H9 (cell line): ENCODE results near the gene POLL. TPM values are rescaled to one million over a fixed set of nuclear protein-coding genes. Genes with fewer than 3 reads are reported as not detected.
A peak's percentile ranks its signal among the peaks of the same experiment; 100 is the strongest.

Experiments used
- DNase-seq: peaks from one replicate; pipeline ENCODE4 v3.0.0-alpha.2; 2017
- H2AFZ ChIP-seq: one replicate; pipeline ENCODE4 v1.6.1; 2013; ENCODE audit warnings: mild to moderate bottlenecking, low read length, control low read depth, moderate library complexity
- H2AK5ac ChIP-seq: 2 replicates; pipeline ENCODE4 v1.6.1; 2013; ENCODE audit warnings: low read length, control low read depth, mixed read lengths; ENCODE audit not compliant: insufficient read length
- H2BK120ac ChIP-seq: one replicate; pipeline ENCODE4 v1.6.1; 2013; ENCODE audit warnings: low read depth, mild to moderate bottlenecking, low read length, control low read depth, inconsistent platforms; ENCODE audit not compliant: poor library complexity, severe bottlenecking
- H2BK12ac ChIP-seq: 2 replicates; pipeline ENCODE4 v1.6.1; 2013; ENCODE audit warnings: low read length, control low read depth, mixed read lengths, low read depth; ENCODE audit not compliant: insufficient read length
- H2BK15ac ChIP-seq: 2 replicates; pipeline ENCODE4 v1.6.1; 2013; ENCODE audit warnings: low read depth, low read length, control low read depth
- H2BK20ac ChIP-seq: one replicate; pipeline ENCODE4 v1.6.1; 2013; ENCODE audit warnings: low read depth, mild to moderate bottlenecking, low read length, control low read depth, inconsistent platforms; ENCODE audit not compliant: poor library complexity, severe bottlenecking
- H2BK5ac ChIP-seq: 2 replicates; pipeline ENCODE4 v1.6.1; 2013; ENCODE audit warnings: low read length, control low read depth, mixed read lengths; ENCODE audit not compliant: insufficient read length
- H3K14ac ChIP-seq: 2 replicates; pipeline ENCODE4 v1.6.1; 2013; ENCODE audit warnings: low read length, control low read depth; ENCODE audit not compliant: insufficient read depth
- H3K18ac ChIP-seq: 2 replicates; pipeline ENCODE4 v1.6.1; 2013; ENCODE audit warnings: low read depth, mild to moderate bottlenecking, mixed read lengths, low read length, control low read depth; ENCODE audit not compliant: insufficient read length
- H3K23ac ChIP-seq: 2 replicates; pipeline ENCODE4 v1.6.1; 2013; ENCODE audit warnings: low read length, control low read depth, mixed read lengths, low read depth; ENCODE audit not compliant: insufficient read length
- H3K23me2 ChIP-seq: 2 replicates; pipeline ENCODE4 v1.6.1; 2013; ENCODE audit warnings: low read depth, mild to moderate bottlenecking, mixed read lengths, low read length, control low read depth; ENCODE audit not compliant: insufficient read length, poor library complexity, severe bottlenecking
- H3K27ac ChIP-seq: 2 replicates; pipeline ENCODE4 v1.5.1; 2013; ENCODE audit warnings: low read length, control low read depth, mixed read lengths, low read depth; ENCODE audit not compliant: insufficient read length
- H3K27me3 ChIP-seq: 2 replicates; pipeline ENCODE4 v1.6.1; 2013; ENCODE audit warnings: low read length, control low read depth, inconsistent platforms; ENCODE audit not compliant: insufficient read depth
- H3K4ac ChIP-seq: 2 replicates; pipeline ENCODE4 v1.6.1; 2013; ENCODE audit warnings: low read depth, mild to moderate bottlenecking, control low read depth, inconsistent platforms, low read length, moderate library complexity
- H3K4me1 ChIP-seq: 2 replicates; pipeline ENCODE4 v1.6.1; 2013; ENCODE audit warnings: low read length, control low read depth, inconsistent platforms; ENCODE audit not compliant: insufficient read depth
- H3K4me2 ChIP-seq: 2 replicates; pipeline ENCODE4 v1.6.1; 2013; ENCODE audit warnings: low read length, control low read depth, mixed read lengths; ENCODE audit not compliant: insufficient read length, insufficient read depth
- H3K56ac ChIP-seq: 2 replicates; pipeline ENCODE4 v1.6.1; 2013; ENCODE audit warnings: low read depth, mild to moderate bottlenecking, mixed read lengths, low read length, control low read depth; ENCODE audit not compliant: insufficient read length
- H3K79me1 ChIP-seq: 2 replicates; pipeline ENCODE4 v1.6.1; 2013; ENCODE audit warnings: low read depth, mild to moderate bottlenecking, moderate library complexity, low read length, control low read depth, inconsistent platforms; ENCODE audit not compliant: insufficient read depth, poor library complexity, severe bottlenecking
- H3K79me2 ChIP-seq: 2 replicates; pipeline ENCODE4 v1.6.1; 2013; ENCODE audit warnings: low read length, control low read depth, inconsistent platforms; ENCODE audit not compliant: insufficient read depth
- H3K9ac ChIP-seq: 2 replicates; pipeline ENCODE4 v1.6.1; 2013; ENCODE audit warnings: low read length, control low read depth, mixed read lengths; ENCODE audit not compliant: insufficient read length; ENCODE audit errors: extremely low read depth
- H3K9me3 ChIP-seq: one replicate; pipeline ENCODE4 v1.6.1; 2013; ENCODE audit warnings: low read depth, low read length, inconsistent platforms; ENCODE audit not compliant: control insufficient read depth
- H3T11ph ChIP-seq: one replicate; pipeline ENCODE4 v1.6.1; 2013; ENCODE audit warnings: mild to moderate bottlenecking, low read length, control low read depth, inconsistent platforms
- H4K20me1 ChIP-seq: one replicate; pipeline ENCODE4 v1.6.1; 2013; ENCODE audit not compliant: control insufficient read depth, insufficient read length, insufficient read depth
- H4K5ac ChIP-seq: 2 replicates; pipeline ENCODE4 v1.6.1; 2013; ENCODE audit warnings: low read depth, mild to moderate bottlenecking, mixed read lengths, low read length, control low read depth; ENCODE audit not compliant: insufficient read length
- H4K8ac ChIP-seq: replicated peaks from 2 replicates; pipeline ENCODE4 v1.6.1; 2013; ENCODE audit warnings: low read length, control low read depth, mixed read lengths, low read depth; ENCODE audit not compliant: insufficient read length
- H4K91ac ChIP-seq: 2 replicates; pipeline ENCODE4 v1.6.1; 2013; ENCODE audit warnings: low read depth, mild to moderate bottlenecking, moderate library complexity, mixed read lengths, low read length, control low read depth; ENCODE audit not compliant: insufficient read length
- H3K27ac Mint-ChIP-seq, 3 experiments: 2 replicates in 2 of 3; 3 replicates in 1 of 3; pipeline ENCODE4 v1.8.0; 2020 to 2021; ENCODE audit warnings: mixed read lengths in 3 of 3, mild to moderate bottlenecking in 1 of 3, moderate library complexity in 1 of 3
- H3K27me3 Mint-ChIP-seq: 2 replicates; pipeline ENCODE4 v1.8.0; 2021; ENCODE audit warnings: low read depth, mild to moderate bottlenecking, moderate library complexity, mixed read lengths
- H3K36me3 Mint-ChIP-seq, 3 experiments: 2 replicates in 2 of 3; 3 replicates in 1 of 3; pipeline ENCODE4 v1.8.0; 2020 to 2021; ENCODE audit warnings: low read depth in 3 of 3, mixed read lengths in 3 of 3; ENCODE audit not compliant: insufficient read depth in 1 of 3
- H3K4me1 Mint-ChIP-seq, 2 experiments: 2 replicates each; pipeline ENCODE4 v1.8.0; 2020; ENCODE audit warnings: mixed read lengths in 2 of 2
- H3K4me3 Mint-ChIP-seq, 2 experiments: 2 replicates in 1 of 2; 3 replicates in 1 of 2; pipeline ENCODE4 v1.8.0; 2020 to 2021; ENCODE audit warnings: mild to moderate bottlenecking in 2 of 2, mixed read lengths in 2 of 2, moderate library complexity in 1 of 2
- H3K9me3 Mint-ChIP-seq, 2 experiments: 2 replicates in 1 of 2; 3 replicates in 1 of 2; pipeline ENCODE4 v1.8.0; 2020; ENCODE audit warnings: mild to moderate bottlenecking in 2 of 2, mixed read lengths in 2 of 2, moderate library complexity in 1 of 2
- WGBS: extraction: QIAGEN DNeasy Blood & Tissue Kit; methylation state at CpG from one replicate; pipeline ENCODE4 v1.1.7; 2013; ENCODE audit warnings: missing lambda C conversion rate, low lambda C conversion rate, mixed read lengths; ENCODE audit not compliant: insufficient read length; ENCODE audit errors: extremely low coverage; 5-methylcytosine and 5-hydroxymethylcytosine counted together
- total RNA-seq: library from RNA; stranded (reverse); gene quantifications from 2 replicates; pipeline ENCODE4 v1.2.1, GENCODE V29; 2021
- TF ChIP-seq, protein P1 (sequence below): fragments of 200-600 bp; sonication (generic); conservative IDR thresholded peaks from 3 replicates; pipeline ENCODE4 v1.8.0; 2021; ENCODE audit warnings: antibody characterized with exemption, mild to moderate bottlenecking

POLL gene
- total RNA-seq, 1 experiment from 2014 or later, result 30.8 TPM

DNA sequence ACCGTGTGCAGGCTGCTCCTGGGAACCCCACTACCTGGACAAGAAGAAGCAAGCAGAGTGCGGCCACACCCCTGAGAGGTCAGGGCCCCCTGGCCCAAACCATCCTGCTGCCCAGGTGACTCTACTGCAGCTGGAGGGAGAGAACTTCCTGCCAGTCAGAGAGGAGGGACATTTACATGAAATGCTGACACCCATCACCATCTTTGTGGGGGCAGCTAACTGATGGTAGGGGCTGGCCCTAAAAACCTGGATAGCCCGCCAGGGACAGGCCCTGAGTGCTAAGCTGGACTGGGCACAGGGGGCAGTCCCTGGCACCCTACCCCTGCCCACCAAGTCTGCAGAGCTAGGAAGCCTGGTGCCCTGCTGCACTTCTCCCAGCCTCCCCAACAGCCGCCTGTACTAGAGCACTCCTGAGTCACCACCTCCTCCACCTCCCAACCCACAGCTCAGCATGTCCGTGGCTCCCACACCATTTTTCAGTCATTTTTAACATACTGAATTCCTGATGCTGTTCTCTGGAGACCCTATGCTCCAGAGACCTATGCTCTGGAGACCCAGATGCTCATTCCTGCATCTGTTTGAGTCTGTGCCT, 27.6 kb upstream of the POLL start:
- no peak for DNase-seq
- Histone ChIP-seq H2AK5ac (no peak overlapping the region), H2BK15ac (no peak overlapping the region), H4K8ac (no peak overlapping the region), H3T11ph (no peak overlapping the region), H3K27me3 (no peaks in the 10 kb centered on the region), H3K14ac (0 out of 2 replicates have a peak overlapping the region, but pooled peaks have one; percentile 32), H3K9me3 (no peaks in the 10 kb centered on the region), H2BK12ac (no peak overlapping the region), H3K18ac (no peak overlapping the region), H4K20me1 (no peaks in the 10 kb centered on the region), H3K9ac (no peak overlapping the region), H3K23me2 (no peaks in the 10 kb centered on the region), H3K23ac (no peak overlapping the region), H3K56ac (no peak overlapping the region), H3K79me2 (no peaks in the 10 kb centered on the region), H4K5ac (no peak overlapping the region), H3K79me1 (no peaks in the 10 kb centered on the region), H2AFZ (no peak overlapping the region), H3K4me1 (no peaks in the 10 kb centered on the region; the same call in 1 of the 2 replicates), H3K4me2 (no peak overlapping the region), H3K27ac (no peak overlapping the region), H3K4ac (no peak overlapping the region), H2BK5ac (no peak overlapping the region), H2BK120ac (no peak overlapping the region), H4K91ac (no peak overlapping the region), H2BK20ac (no peak overlapping the region)
- TF ChIP-seq, protein P1, sequence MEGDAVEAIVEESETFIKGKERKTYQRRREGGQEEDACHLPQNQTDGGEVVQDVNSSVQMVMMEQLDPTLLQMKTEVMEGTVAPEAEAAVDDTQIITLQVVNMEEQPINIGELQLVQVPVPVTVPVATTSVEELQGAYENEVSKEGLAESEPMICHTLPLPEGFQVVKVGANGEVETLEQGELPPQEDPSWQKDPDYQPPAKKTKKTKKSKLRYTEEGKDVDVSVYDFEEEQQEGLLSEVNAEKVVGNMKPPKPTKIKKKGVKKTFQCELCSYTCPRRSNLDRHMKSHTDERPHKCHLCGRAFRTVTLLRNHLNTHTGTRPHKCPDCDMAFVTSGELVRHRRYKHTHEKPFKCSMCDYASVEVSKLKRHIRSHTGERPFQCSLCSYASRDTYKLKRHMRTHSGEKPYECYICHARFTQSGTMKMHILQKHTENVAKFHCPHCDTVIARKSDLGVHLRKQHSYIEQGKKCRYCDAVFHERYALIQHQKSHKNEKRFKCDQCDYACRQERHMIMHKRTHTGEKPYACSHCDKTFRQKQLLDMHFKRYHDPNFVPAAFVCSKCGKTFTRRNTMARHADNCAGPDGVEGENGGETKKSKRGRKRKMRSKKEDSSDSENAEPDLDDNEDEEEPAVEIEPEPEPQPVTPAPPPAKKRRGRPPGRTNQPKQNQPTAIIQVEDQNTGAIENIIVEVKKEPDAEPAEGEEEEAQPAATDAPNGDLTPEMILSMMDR, result no peak
- Mint-ChIP-seq H3K27ac (peak overlapping the region; percentile 34 to 81 (median 80); a peak in 5 of 7 replicates), H3K27me3 (no peaks in the 10 kb centered on the region; the same call in 1 of the 2 replicates), H3K9me3 (no peaks in the 10 kb centered on the region), H3K4me3 (no peak overlapping the region), H3K4me1 (peaks cover 39 to 56% of the 10 kb centered on the region in 2 experiments), H3K36me3 (peaks cover 3 to 13% (median 9%) of the 10 kb centered on the region in 3 experiments; a peak in 6 of 7 replicates)
- WGBS, result no CpG with 5 or more reads among the region's 5 CpGs
